Prostate gland (tissue), 2 donors: ENCODE results near the gene MAD2L1BP. TPM values are rescaled to one million over a fixed set of nuclear protein-coding genes. Genes with fewer than 3 reads are reported as not detected.

Experiments used
- DNase-seq: peaks from one replicate; pipeline ENCODE4 v3.0.0-alpha.2; 2019; ENCODE audit warnings: low spot score
- H3K27ac ChIP-seq, 2 donors: fragments of 200-600 bp; sonication (generic); 2 replicates each; pipeline ENCODE4 v1.5.1; 2017 to 2019
- H3K27me3 ChIP-seq: fragments of 200-600 bp; sonication (generic); replicated peaks from 2 replicates; pipeline ENCODE4 v1.5.1; 2019; ENCODE audit not compliant: insufficient read depth
- H3K36me3 ChIP-seq, 2 donors: fragments of 200-600 bp; sonication (generic); 1 replicate in 1 of 2; 2 replicates in 1 of 2; pipeline versions ENCODE4 v1.5.1 to v1.8.1; 2017 to 2019
- H3K4me1 ChIP-seq: fragments of 200-600 bp; sonication (generic); replicated peaks from 2 replicates; pipeline ENCODE4 v1.5.1; 2019
- H3K4me3 ChIP-seq, 2 donors: fragments of 200-600 bp; sonication (generic); 2 replicates each; pipeline ENCODE4 v1.5.1; 2017 to 2019
- H3K9me3 ChIP-seq: fragments of 200-600 bp; sonication (generic); 2 replicates; pipeline ENCODE4 v1.5.1; 2017
- CTCF ChIP-seq, 4 experiments: fragments of 200-600 bp in 2 of 4; fragments of 450-650 bp in 2 of 4; sonication (generic) in 2 of 4; IDR thresholded peaks; 1 replicate in 3 of 4; 2 replicates in 1 of 4; pipeline ENCODE4 v1.5.1; 2016 to 2019; ENCODE audit warnings: antibody characterized with exemption in 4 of 4, mild to moderate bottlenecking in 2 of 4, moderate library complexity in 2 of 4
- POLR2A ChIP-seq: fragments of 450-650 bp; IDR thresholded peaks from one replicate; pipeline ENCODE4 v1.6.1; 2016; ENCODE audit warnings: antibody characterized with exemption, mild to moderate bottlenecking
- POLR2AphosphoS5 ChIP-seq: sonication (generic); formaldehyde crosslinking; IDR thresholded peaks from one replicate; pipeline ENCODE4 v1.6.1; 2017; ENCODE audit warnings: antibody characterized with exemption
- WGBS: methylation state at CpG from one replicate; pipeline ENCODE4 v1.1.5; 2018; 5-methylcytosine and 5-hydroxymethylcytosine counted together
- intact Hi-C: fragments of 100-400 bp; cut with DNase I; formaldehyde crosslinking; loops from one replicate; pipeline ENCODE4 v1.14.2; 2022
- total RNA-seq, 2 donors: library from RNA; depleted of rRNA; stranded (reverse); fragments of >200 nt; gene quantifications; one replicate each; pipeline ENCODE4 v1.1.0, GENCODE V29; 2016

The MAD2L1BP gene
- total RNA-seq, 2 donors from 2014 or later: 24.9 to 46.8 TPM

- WGBS: 84% methylated on average over 7 of the region's 7 CpGs
- Histone ChIP-seq H3K4me3 (no peak overlapping the region), H3K9me3 (no peaks in the 10 kb centered on the region), H3K27ac (peak overlapping the region in 1 of 2 donors; percentile 50), H3K4me1 (peaks cover 1% of the 10 kb centered on the region), H3K27me3 (no peaks in the 10 kb centered on the region), H3K36me3 (peaks cover 3 to 11% of the 10 kb centered on the region in 2 donors)
- no peak for DNase-seq
- intact Hi-C loops: no loop called here
- no peak for TF ChIP-seq POLR2A
- no peak for TF ChIP-seq CTCF (IDR thresholded peaks at IDR 0.05)
- TF ChIP-seq POLR2AphosphoS5: no peak
Measured at GRCh38 chr6:43676962-43677606, 41.4 kb downstream of the MAD2L1BP start.

GRCh38 chr6:43677759-43678158 lies 42.1 kb downstream of the MAD2L1BP start:
- no peaks in the 10 kb centered on the region for H3K9me3 ChIP-seq
- no peak for TF ChIP-seq POLR2A
- TF ChIP-seq CTCF (IDR thresholded peaks at IDR 0.05): no peak
- TF ChIP-seq POLR2AphosphoS5: no peak
- peak overlapping the region in 1 of 2 donors; percentile 50 for H3K27ac ChIP-seq
- H3K36me3 ChIP-seq: peaks cover 3 to 11% of the 10 kb centered on the region in 2 donors
- WGBS: 59% methylated on average over 7 of the region's 7 CpGs
- DNase-seq: no peak
- peaks cover 8% of the 10 kb centered on the region for H3K4me1 ChIP-seq
- intact Hi-C loops: no loop called here
- H3K27me3 ChIP-seq: no peaks in the 10 kb centered on the region
- no peak overlapping the region for H3K4me3 ChIP-seq

GRCh38 chr6:43678341-43678740 lies 42.7 kb downstream of the MAD2L1BP start:
- DNase-seq: no peak
- WGBS: 84% methylated on average over 7 of the region's 7 CpGs

GRCh38 chr6:43679057-43679456 lies 43.4 kb downstream of the MAD2L1BP start:
- TF ChIP-seq CTCF (IDR thresholded peaks at IDR 0.05): no peak
- TF ChIP-seq POLR2A: no peak
- TF ChIP-seq POLR2AphosphoS5: no peak
- Histone ChIP-seq H3K4me1 (peaks cover 21% of the 10 kb centered on the region), H3K36me3 (peaks cover 3 to 11% of the 10 kb centered on the region in 2 donors), H3K27ac (no peak overlapping the region), H3K4me3 (no peak overlapping the region), H3K27me3 (no peaks in the 10 kb centered on the region), H3K9me3 (no peaks in the 10 kb centered on the region)
- intact Hi-C loops: no loop called here
- WGBS: 86% methylated on average over 6 of the region's 6 CpGs
- DNase-seq: no peak

More at GRCh38 chr6:43678341-43678740, 42.7 kb downstream of the MAD2L1BP start:
- Histone ChIP-seq H3K4me3 (no peak overlapping the region), H3K9me3 (no peaks in the 10 kb centered on the region), H3K27ac (no peak overlapping the region), H3K4me1 (peaks cover 14% of the 10 kb centered on the region), H3K27me3 (no peaks in the 10 kb centered on the region), H3K36me3 (peaks cover 3 to 11% of the 10 kb centered on the region in 2 donors)
- no peak for TF ChIP-seq POLR2AphosphoS5
- TF ChIP-seq POLR2A: no peak
- no peak for TF ChIP-seq CTCF (IDR thresholded peaks at IDR 0.05)
- intact Hi-C loops: no loop called here
